ENCODE results near the gene LBH.
A peak's percentile ranks its signal among the peaks of the same experiment; 100 is the strongest.

Gene LBH

GRCh38 chr2:30231212-30231995, at the start of gene LBH:
Gene LBH, plus strand, starts transcription at chr2:30231534. Its CDS starts 205 bp downstream, at chr2:30231739.
- DNase-seq, result peak; percentile 94

- no peak for DNase-seq
Measured at GRCh38 chr2:30184035-30184434, 47.3 kb upstream of the LBH start.

- DNase-seq, result no peak
Measured at GRCh38 chr2:30185178-30185577, 46.2 kb upstream of the LBH start.

- DNase-seq, result no peak
Measured at GRCh38 chr2:30188292-30188691, 43.0 kb upstream of the LBH start.

GRCh38 chr2:30190637-30191036, 40.7 kb upstream of the LBH start:
- no peak for DNase-seq

- DNase-seq, result no peak
Measured at GRCh38 chr2:30191107-30191506, 40.2 kb upstream of the LBH start.

- no peak for DNase-seq
Measured at GRCh38 chr2:30191819-30192271, 39.5 kb upstream of the LBH start.

- no peak for DNase-seq
Measured at GRCh38 chr2:30192314-30192713, 39.0 kb upstream of the LBH start.

- DNase-seq, result no peak
Measured at GRCh38 chr2:30193104-30193681, 38.1 kb upstream of the LBH start.

- no peak for DNase-seq
Measured at GRCh38 chr2:30194421-30194820, 36.9 kb upstream of the LBH start.

- no peak for DNase-seq
Measured at GRCh38 chr2:30195016-30195415, 36.3 kb upstream of the LBH start.

GRCh38 chr2:30197570-30198192, 33.7 kb upstream of the LBH start:
- no peak for DNase-seq

- DNase-seq, result peak; percentile 47
Measured at GRCh38 chr2:30201990-30202389, 29.3 kb upstream of the LBH start.

- no peak for DNase-seq
Measured at GRCh38 chr2:30203156-30203555, 28.2 kb upstream of the LBH start.

GRCh38 chr2:30204281-30204680, 27.1 kb upstream of the LBH start:
- DNase-seq, result no peak

- no peak for DNase-seq
Measured at GRCh38 chr2:30205456-30205855, 25.9 kb upstream of the LBH start.

- DNase-seq, result no peak
Measured at GRCh38 chr2:30206461-30207430, 24.6 kb upstream of the LBH start.

GRCh38 chr2:30208453-30208852, 22.9 kb upstream of the LBH start:
- peak; percentile 70 for DNase-seq

GRCh38 chr2:30209227-30209626, 22.1 kb upstream of the LBH start:
- DNase-seq, result no peak

- no peak for DNase-seq
Measured at GRCh38 chr2:30213326-30213725, 18.0 kb upstream of the LBH start.

- no peak for DNase-seq
Measured at GRCh38 chr2:30213907-30214463, 17.3 kb upstream of the LBH start.

GRCh38 chr2:30216157-30216556, 15.2 kb upstream of the LBH start:
- DNase-seq, result no peak

Data from right hindlimb (tissue), 1 donor.